Heart left ventricle (tissue), 16 donors: ENCODE measurements around the gene GLB1L. TPM values are rescaled to one million over a fixed set of nuclear protein-coding genes. Genes with fewer than 3 reads are reported as not detected.

Experiments used
- ATAC-seq, 4 donors: fragments of 200-7000 bp; cut with Tn5 transposase; one replicate each; pipeline ENCODE4 v1.9.1; 2020 to 2022; ENCODE audit warnings: moderate library complexity in 4 of 4, mild to moderate bottlenecking in 3 of 4, moderate number of reproducible peaks in 1 of 4
- DNase-seq, 5 donors: peaks; one replicate each; pipeline ENCODE4 v3.0.0-alpha.2; 2020
- H3K27ac ChIP-seq, 12 donors: fragments of 200-600 bp; sonication (generic) in 4 of 12; one replicate each; pipeline versions ENCODE4 v1.5.0 to v1.8.0; 2016 to 2022; ENCODE audit warnings: mild to moderate bottlenecking in 2 of 12
- H3K27me3 ChIP-seq, 9 donors: fragments of 200-600 bp; sonication (generic) in 2 of 9; one replicate each; pipeline versions ENCODE4 v1.5.1 to v1.8.0; 2016 to 2022; ENCODE audit warnings: mild to moderate bottlenecking in 3 of 9
- H3K36me3 ChIP-seq, 9 donors: fragments of 200-600 bp; sonication (generic) in 2 of 9; one replicate each; pipeline versions ENCODE4 v1.5.0 to v1.8.0; 2018 to 2022; ENCODE audit warnings: mild to moderate bottlenecking in 2 of 9
- H3K4me1 ChIP-seq, 12 donors: fragments of 200-600 bp; sonication (generic) in 4 of 12; one replicate each; pipeline versions ENCODE4 v1.5.0 to v1.8.0; 2016 to 2022; ENCODE audit warnings: mild to moderate bottlenecking in 3 of 12
- H3K4me3 ChIP-seq, 12 donors: fragments of 200-600 bp; sonication (generic) in 4 of 12; one replicate each; pipeline versions ENCODE4 v1.5.0 to v1.8.0; 2017 to 2022; ENCODE audit warnings: mild to moderate bottlenecking in 9 of 12, moderate library complexity in 4 of 12
- H3K9me3 ChIP-seq, 12 donors: fragments of 200-600 bp; sonication (generic) in 4 of 12; one replicate each; pipeline versions ENCODE4 v1.5.0 to v1.8.0; 2016 to 2022; ENCODE audit warnings: mild to moderate bottlenecking in 1 of 12
- POLR2A ChIP-seq, 2 donors: fragments of 450-650 bp; IDR thresholded peaks; one replicate each; pipeline ENCODE4 v1.6.1; 2017; ENCODE audit warnings: antibody characterized with exemption in 2 of 2, mild to moderate bottlenecking in 2 of 2, moderate library complexity in 2 of 2
- WGBS, 4 donors: extraction: QIAGEN DNeasy Blood & Tissue Kit in 2 of 4; methylation state at CpG; one replicate each; pipeline versions ENCODE4 v1.1.5 to v1.1.7; 2013 to 2018; 5-methylcytosine and 5-hydroxymethylcytosine counted together
- intact Hi-C, 10 donors: fragments of 100-400 bp; cut with DNase I; formaldehyde crosslinking; loops; one replicate each; pipeline versions ENCODE4 v1.11.1 to v1.14.2; 2022
- polyA plus RNA-seq, 2 donors: library from polyadenylated mRNA; stranded (reverse); fragments of 200-250 nt; gene quantifications; one replicate each; pipeline ENCODE4 v1.2.3, GENCODE V29; 2013
- total RNA-seq, 9 donors: library from RNA; depleted of rRNA in 2 of 9; stranded (reverse); fragments of >200 nt in 2 of 9; fragmentation: NEBNext Ultra II Directional in 3 of 9; extraction: Animal tissue kit (Norgen Biotek cat#: 25700) in 3 of 9; gene quantifications; one replicate each; pipeline versions ENCODE4 v1.1.0 to v1.2.4, GENCODE V29; 2016 to 2023
- TF ChIP-seq, protein P1 (sequence below), 12 donors: fragments of 200-600 bp; sonication (generic) in 4 of 12; IDR thresholded peaks; one replicate each; pipeline versions ENCODE4 v1.5.0 to v1.8.0; 2018 to 2022; ENCODE audit warnings: antibody characterized with exemption in 12 of 12, mild to moderate bottlenecking in 5 of 12
- donor health status: ischemic (EF 13 %, LVEDD 7.1; RV severe dilation, severe dysfunction).
- donor health status: healthy with polysubstance abuse.
- donor health status: DM: no; HTN: yes; CAD: no.
- donor health status: DM: no; HTN: no; CAD: no.
- donor health status: ischemic (EF 25% LVEDD 6.9; RV normal size, moderate dysfunction).
- donor health status: ischemic (EF 25% LVEDD 5.7; RV mildly dilated, moderate dysfunction).
- donor health status: healthy.
- donor health status: DM: yes; HTN: yes; CAD: no.
- donor health status: ischemic (EF 35%, LVEDD 5.7; RV mildly dilated, moderate dysfunction).
- donor health status: nonischemic (EF 11% LVEDD 7.7; RV severe dilation, severe dysfunction).
- donor health status: DM: yes; HTN: yes; CAD: no.
- donor health status: PGD.
- donor health status: ischemic (EF 29% LVEDD 5.4; RV normal size, mild dysfunction).
- donor health status: nonischemic (EF 23%, LVEDD 6.1; RV moderate dilation, normal function).

The GLB1L gene
- total and polyA plus RNA-seq, 11 donors, result 1.3 to 7.9 (median 2.4) TPM

DNA sequence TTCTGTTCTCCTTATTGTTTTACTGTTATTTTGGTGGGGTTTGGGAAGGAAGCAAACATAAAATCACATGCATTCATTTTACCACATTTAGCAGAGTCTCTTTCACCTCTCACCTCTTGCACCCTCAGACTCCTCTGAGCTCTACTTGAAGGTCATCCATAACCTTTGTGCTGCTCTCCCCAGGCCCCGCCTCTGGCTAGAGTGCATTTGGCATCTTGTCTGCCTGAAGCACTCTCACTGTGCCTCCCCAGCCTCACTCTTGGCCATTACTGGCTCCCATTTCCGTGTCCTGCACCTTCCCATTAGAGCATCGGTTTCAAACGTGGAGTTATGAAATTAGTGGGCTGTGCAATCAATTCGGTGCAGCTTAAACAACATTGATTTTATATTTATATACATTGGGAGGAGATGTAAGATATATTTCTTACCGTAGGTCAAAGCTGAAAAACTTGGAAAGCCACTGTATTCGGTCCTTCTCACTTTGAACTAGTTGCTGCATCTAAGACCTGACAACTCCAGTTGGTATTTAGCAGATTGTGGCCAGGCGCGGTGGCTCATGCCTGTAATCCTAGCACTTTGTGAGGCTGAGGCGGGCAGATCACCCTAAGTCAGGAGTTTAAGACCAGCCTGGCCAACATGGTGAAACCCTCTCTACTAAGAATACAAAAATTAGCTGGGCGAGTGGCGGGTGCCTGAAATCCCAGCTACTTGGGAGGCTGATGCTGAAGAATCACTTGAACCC lies 45.6 kb downstream of the GLB1L start:
- WGBS, 4 donors, result 82 to 90% (median 85%) methylated on average over 12 of the region's 12 CpGs
- no peak for DNase-seq

DNA sequence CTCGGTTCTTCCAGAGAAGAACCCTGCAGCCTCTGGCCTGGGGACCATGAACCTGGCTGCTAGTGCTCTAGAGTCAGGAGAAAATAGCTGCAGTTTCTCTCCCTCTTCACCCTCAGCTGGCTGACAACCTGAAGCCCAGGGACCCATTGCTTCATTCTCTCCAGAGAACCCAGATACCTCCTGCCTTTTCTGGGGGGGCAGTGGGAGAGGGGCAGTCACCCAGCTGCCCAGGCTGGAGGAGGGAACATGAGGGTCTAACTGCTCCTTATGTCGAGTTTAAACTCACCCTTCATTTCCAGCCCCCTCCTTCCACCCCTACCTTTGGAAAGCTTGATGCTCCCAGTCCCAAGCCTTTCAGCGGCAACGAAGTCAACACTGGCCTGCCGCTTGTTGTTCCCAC lies 46.3 kb downstream of the GLB1L start:
- 73 to 78% (median 76%) methylated on average over 5 of the region's 5 CpGs for WGBS, 4 donors
- intact Hi-C loops, result no loop called here
- H3K9me3 ChIP-seq, result no peaks in the 10 kb centered on the region
- H3K4me3 ChIP-seq, result no peak overlapping the region
- peak in 1 of 5 donors; percentile 1 for DNase-seq
- H3K4me1 ChIP-seq, result no peaks in the 10 kb centered on the region
- ATAC-seq, result no peak
- no peaks in the 10 kb centered on the region for H3K36me3 ChIP-seq
- H3K27me3 ChIP-seq, result peaks cover 0 to 16% (median 0%) of the 10 kb centered on the region in 9 donors
- H3K27ac ChIP-seq, result no peak overlapping the region
- no peak for TF ChIP-seq POLR2A (IDR thresholded peaks at IDR 0.05)
- TF ChIP-seq, protein P1, sequence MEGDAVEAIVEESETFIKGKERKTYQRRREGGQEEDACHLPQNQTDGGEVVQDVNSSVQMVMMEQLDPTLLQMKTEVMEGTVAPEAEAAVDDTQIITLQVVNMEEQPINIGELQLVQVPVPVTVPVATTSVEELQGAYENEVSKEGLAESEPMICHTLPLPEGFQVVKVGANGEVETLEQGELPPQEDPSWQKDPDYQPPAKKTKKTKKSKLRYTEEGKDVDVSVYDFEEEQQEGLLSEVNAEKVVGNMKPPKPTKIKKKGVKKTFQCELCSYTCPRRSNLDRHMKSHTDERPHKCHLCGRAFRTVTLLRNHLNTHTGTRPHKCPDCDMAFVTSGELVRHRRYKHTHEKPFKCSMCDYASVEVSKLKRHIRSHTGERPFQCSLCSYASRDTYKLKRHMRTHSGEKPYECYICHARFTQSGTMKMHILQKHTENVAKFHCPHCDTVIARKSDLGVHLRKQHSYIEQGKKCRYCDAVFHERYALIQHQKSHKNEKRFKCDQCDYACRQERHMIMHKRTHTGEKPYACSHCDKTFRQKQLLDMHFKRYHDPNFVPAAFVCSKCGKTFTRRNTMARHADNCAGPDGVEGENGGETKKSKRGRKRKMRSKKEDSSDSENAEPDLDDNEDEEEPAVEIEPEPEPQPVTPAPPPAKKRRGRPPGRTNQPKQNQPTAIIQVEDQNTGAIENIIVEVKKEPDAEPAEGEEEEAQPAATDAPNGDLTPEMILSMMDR (IDR thresholded peaks at IDR 0.05), result no peak

More for the DNA sequence above, 45.6 kb downstream of the GLB1L start:
- H3K36me3 ChIP-seq, result no peaks in the 10 kb centered on the region
- H3K9me3 ChIP-seq, result no peaks in the 10 kb centered on the region
- no peak for TF ChIP-seq POLR2A (IDR thresholded peaks at IDR 0.05)
- TF ChIP-seq, protein P1 (IDR thresholded peaks at IDR 0.05), result no peak
- peaks cover 0 to 16% (median 0%) of the 10 kb centered on the region in 9 donors for H3K27me3 ChIP-seq
- no peaks in the 10 kb centered on the region for H3K4me1 ChIP-seq
- intact Hi-C loops, result no loop called here
- no peak overlapping the region for H3K4me3 ChIP-seq
- H3K27ac ChIP-seq, result no peak overlapping the region
- ATAC-seq, result no peak

DNA sequence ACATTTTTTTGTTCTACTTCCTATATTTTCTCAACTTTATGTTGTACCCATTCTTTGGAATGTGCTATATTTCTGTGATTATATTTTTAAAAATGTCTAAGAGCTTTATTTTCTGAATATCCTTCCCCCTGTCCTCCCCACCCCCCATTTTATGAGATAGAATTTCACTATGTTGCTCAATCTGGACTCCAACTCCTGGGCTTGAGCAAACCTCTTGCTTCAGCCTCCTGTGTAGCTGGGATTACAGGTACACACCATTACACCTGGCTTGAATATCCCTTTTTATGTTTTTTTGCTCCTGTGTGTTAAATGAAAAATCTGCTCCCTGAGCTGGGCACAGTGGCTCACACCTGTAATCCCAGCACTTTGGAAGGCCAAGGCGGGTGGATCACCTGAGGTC lies 47.9 kb downstream of the GLB1L start:
- H3K27ac ChIP-seq, result no peak overlapping the region
- WGBS, 4 donors, result 93 to 100% (median 95%) methylated on average over 1 of the region's 1 CpG
- H3K27me3 ChIP-seq, result peaks cover 0 to 16% (median 0%) of the 10 kb centered on the region in 9 donors
- TF ChIP-seq, protein P1 (IDR thresholded peaks at IDR 0.05), result no peak
- TF ChIP-seq POLR2A (IDR thresholded peaks at IDR 0.05), result no peak
- no peaks in the 10 kb centered on the region for H3K4me1 ChIP-seq
- DNase-seq (no peak), ATAC-seq (no peak)
- H3K36me3 ChIP-seq, result no peaks in the 10 kb centered on the region
- intact Hi-C loops, result no loop called here
- H3K4me3 ChIP-seq, result no peak overlapping the region
- no peaks in the 10 kb centered on the region for H3K9me3 ChIP-seq

DNA sequence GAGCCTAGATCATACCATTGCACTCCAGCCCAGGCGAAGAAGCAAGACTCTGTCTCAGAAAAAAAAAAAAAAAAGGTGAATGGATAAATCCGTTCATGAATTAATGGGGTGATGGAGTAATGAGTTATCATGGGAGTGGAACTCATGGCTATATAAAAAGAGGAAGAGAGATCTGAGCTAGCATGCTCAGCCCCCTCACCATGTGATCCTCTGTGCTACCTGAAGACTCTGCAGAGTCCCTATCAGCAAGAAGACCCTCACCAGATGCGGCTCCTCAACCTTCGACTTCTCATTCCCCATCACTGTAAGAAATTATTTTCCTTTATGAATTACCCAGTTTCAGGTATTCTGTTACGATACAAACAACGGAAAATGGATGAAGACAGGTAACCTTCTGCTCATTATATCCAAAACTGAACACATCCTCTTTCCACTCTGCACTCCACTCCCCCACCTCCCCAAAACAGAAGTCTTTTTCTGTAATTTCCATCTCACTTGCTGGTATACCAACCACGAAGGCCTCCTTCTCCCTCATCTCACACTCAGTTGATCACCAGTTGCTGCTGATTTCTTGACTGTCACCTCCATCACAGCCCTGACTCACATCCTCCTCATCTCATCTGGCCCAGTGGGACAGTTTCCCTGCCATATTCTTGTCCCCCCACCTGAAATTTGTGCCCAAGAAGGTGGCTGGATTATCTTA lies 58.3 kb downstream of the GLB1L start:
- 89 to 92% (median 90%) methylated on average over 7 of the region's 7 CpGs for WGBS, 4 donors
- no peak for TF ChIP-seq POLR2A (IDR thresholded peaks at IDR 0.05)
- TF ChIP-seq, protein P1 (IDR thresholded peaks at IDR 0.05), result no peak
- Histone ChIP-seq H3K27ac (no peak overlapping the region), H3K4me3 (no peak overlapping the region), H3K4me1 (peaks cover 0 to 11% (median 0%) of the 10 kb centered on the region in 12 donors), H3K36me3 (peaks cover 0 to 45% (median 31%) of the 10 kb centered on the region in 9 donors), H3K27me3 (no peaks in the 10 kb centered on the region), H3K9me3 (no peaks in the 10 kb centered on the region)
- intact Hi-C loops, result no loop called here
- DNase-seq, result no peak
- ATAC-seq, result no peak
